A549 (cell line): ENCODE data around the gene TNNT2. TPM values are rescaled to one million over a fixed set of nuclear protein-coding genes. Genes with fewer than 3 reads are reported as not detected.
A peak's percentile ranks its signal among the peaks of the same experiment; 100 is the strongest.

Experiments used
- ATAC-seq, 2 experiments: fragments of 200-7000 bp in 1 of 2; fragments of >200 bp in 1 of 2; cut with Nextera tagmentation in 1 of 2; cut with Tn5 transposase in 1 of 2; 3 replicates each; pipeline versions ENCODE4 v1.8.0 to v1.9.1; 2018 to 2020; ENCODE audit warnings: mild to moderate bottlenecking in 1 of 2, moderate library complexity in 1 of 2
- CTCF ChIA-PET: fragments of 300-600 bp; sonication (Branson Sonifier 250); formaldehyde crosslinking; extraction: SDS; loops from one replicate; lab custom pipeline; 2021; ENCODE audit warnings: antibody characterized with exemption, inconsistent platforms; lab: Yijun Ruan, JAX
- POLR2A ChIA-PET: fragments of 350-600 bp; formaldehyde crosslinking; extraction: SDS; loops from one replicate; lab custom pipeline; 2021; ENCODE audit warnings: antibody characterized with exemption, inconsistent platforms; lab: Yijun Ruan, JAX
- DNase-seq, 2 experiments: peaks; one replicate each; pipeline versions ENCODE4 v3.0.0 to v3.0.0-alpha.2; 2011 to 2016; ENCODE audit warnings: low read depth in 1 of 2, low spot score in 1 of 2
- FAIRE-seq: peaks from 2 replicates; lab custom pipeline; 2011; peaks lifted over from hg19 to GRCh38; lab: Jason Lieb, UNC
- H3K27ac ChIP-seq, 2 experiments: fragments of >200 bp; sonication (Bioruptor Twin); formaldehyde crosslinking; 3 replicates each; pipeline ENCODE4 v1.5.1; 2016 to 2017
- H3K4me1 ChIP-seq: fragments of >200 bp; sonication (Bioruptor Twin); formaldehyde crosslinking; 3 replicates; pipeline ENCODE4 v1.6.1; 2016
- H3K4me2 ChIP-seq: fragments of >200 bp; sonication (Bioruptor Twin); formaldehyde crosslinking; 3 replicates; pipeline ENCODE4 v1.6.1; 2016
- H3K4me3 ChIP-seq: fragments of >200 bp; sonication (Bioruptor Twin); formaldehyde crosslinking; 3 replicates; pipeline ENCODE4 v1.5.1; 2016
- H3K9me3 ChIP-seq: fragments of >200 bp; sonication (Bioruptor Twin); formaldehyde crosslinking; 3 replicates; pipeline ENCODE4 v1.6.1; 2016
- BCL3 ChIP-seq: fragments of >200 bp; sonication (Bioruptor Twin); formaldehyde crosslinking; IDR thresholded peaks from 3 replicates; pipeline ENCODE4 v1.6.1; 2016
- BHLHE40 ChIP-seq: IDR thresholded peaks from 2 replicates; pipeline ENCODE4 v1.6.1; 2012; ENCODE audit warnings: low read depth, low read length, inconsistent platforms
- CBX2 ChIP-seq: fragments of 200-600 bp; sonication (generic); IDR thresholded peaks from 2 replicates; pipeline ENCODE4 v1.6.1; 2016; ENCODE audit warnings: low read depth, mild to moderate bottlenecking, borderline replicate concordance
- CEBPB ChIP-seq, 2 experiments: fragments of >200 bp in 1 of 2; sonication (Bioruptor Twin) in 1 of 2; formaldehyde crosslinking in 1 of 2; IDR thresholded peaks; 2 replicates each; pipeline ENCODE4 v1.6.1; 2012 to 2016
- CHD2 ChIP-seq: fragments of 150-350 bp; IDR thresholded peaks from 2 replicates; pipeline ENCODE4 v1.6.1; 2014; ENCODE audit warnings: low read length; ENCODE audit not compliant: partially characterized antibody
- CHD4 ChIP-seq: fragments of 200-600 bp; sonication (generic); IDR thresholded peaks from 2 replicates; pipeline ENCODE4 v1.6.1; 2016; ENCODE audit warnings: antibody characterized with exemption, mild to moderate bottlenecking, borderline replicate concordance
- EHMT2 ChIP-seq: fragments of 200-600 bp; sonication (generic); IDR thresholded peaks from 2 replicates; pipeline ENCODE4 v1.6.1; 2016; ENCODE audit warnings: antibody characterized with exemption, low read depth, mild to moderate bottlenecking, moderate library complexity
- ELK1 ChIP-seq: fragments of 150-350 bp; IDR thresholded peaks from 2 replicates; pipeline ENCODE4 v1.6.1; 2014; ENCODE audit warnings: low read depth, mild to moderate bottlenecking, low read length
- ESRRA ChIP-seq: fragments of 150-350 bp; IDR thresholded peaks from 2 replicates; pipeline ENCODE4 v1.6.1; 2014; ENCODE audit warnings: mild to moderate bottlenecking, low read length, borderline replicate concordance
- FOSB ChIP-seq: fragments of 250-450 bp; sonication (Bioruptor Pico); IDR thresholded peaks from 2 replicates; pipeline ENCODE4 v1.5.0; 2020; ENCODE audit warnings: mild to moderate bottlenecking, moderate library complexity
- FOSL2 ChIP-seq, 2 experiments: fragments of 450-650 bp in 1 of 2; fragments of >200 bp in 1 of 2; sonication (Bioruptor Twin) in 1 of 2; formaldehyde crosslinking; IDR thresholded peaks; 2 replicates each; pipeline versions ENCODE4 v1.5.0 to v1.6.1; 2016 to 2020; ENCODE audit warnings: mild to moderate bottlenecking in 1 of 2, moderate library complexity in 1 of 2
- GATA3 ChIP-seq: IDR thresholded peaks from 2 replicates; pipeline ENCODE4 v1.6.1; 2012; ENCODE audit warnings: borderline replicate concordance
- HOXB13 ChIP-seq: fragments of 250-450 bp; sonication (Bioruptor Pico); IDR thresholded peaks from 2 replicates; pipeline ENCODE4 v1.5.0; 2020; ENCODE audit warnings: low read depth, mild to moderate bottlenecking, moderate library complexity
- KDM1A ChIP-seq: fragments of 200-600 bp; sonication (generic); IDR thresholded peaks from 2 replicates; pipeline ENCODE4 v1.6.1; 2016; ENCODE audit warnings: low read depth, mild to moderate bottlenecking
- KDM5A ChIP-seq: fragments of 200-600 bp; sonication (generic); IDR thresholded peaks from 2 replicates; pipeline ENCODE4 v1.6.1; 2016; ENCODE audit warnings: antibody characterized with exemption, mild to moderate bottlenecking
- MAFK ChIP-seq: fragments of 450-650 bp; IDR thresholded peaks from 2 replicates; pipeline ENCODE4 v1.6.1; 2014; ENCODE audit not compliant: partially characterized antibody
- MAX ChIP-seq: IDR thresholded peaks from 2 replicates; pipeline ENCODE4 v1.6.1; 2012
- MYC ChIP-seq: IDR thresholded peaks from 2 replicates; pipeline ENCODE4 v1.6.1; 2012; ENCODE audit warnings: mild to moderate bottlenecking, inconsistent platforms, low read length, improper control_type of control experiment, borderline replicate concordance
- PBX3 ChIP-seq: IDR thresholded peaks from 2 replicates; pipeline ENCODE4 v1.6.1; 2012
- PHF8 ChIP-seq: fragments of 200-600 bp; sonication (generic); IDR thresholded peaks from 2 replicates; pipeline ENCODE4 v1.6.1; 2016; ENCODE audit warnings: low read depth, mild to moderate bottlenecking, antibody characterized with exemption, moderate library complexity, borderline replicate concordance
- RAD21 ChIP-seq, 2 experiments: fragments of >200 bp in 1 of 2; sonication (Bioruptor Twin) in 1 of 2; formaldehyde crosslinking in 1 of 2; IDR thresholded peaks in 1 of 2; conservative IDR thresholded peaks in 1 of 2; 2 replicates in 1 of 2; 3 replicates in 1 of 2; pipeline ENCODE4 v1.6.1; 2012 to 2018; ENCODE audit warnings: inconsistent platforms in 1 of 2
- RCOR1 ChIP-seq: fragments of 150-350 bp; IDR thresholded peaks from 2 replicates; pipeline ENCODE4 v1.6.1; 2014; ENCODE audit warnings: antibody characterized with exemption, low read length, low read depth
- RFX5 ChIP-seq: fragments of 450-650 bp; IDR thresholded peaks from 2 replicates; pipeline ENCODE4 v1.7.1; 2014; ENCODE audit warnings: antibody characterized with exemption, mild to moderate bottlenecking, moderate library complexity
- SMC3 ChIP-seq: fragments of >200 bp; sonication (Bioruptor Twin); formaldehyde crosslinking; IDR thresholded peaks from 3 replicates; pipeline ENCODE4 v1.6.1; 2018; ENCODE audit warnings: inconsistent platforms
- SREBF2 ChIP-seq: fragments of 450-650 bp; IDR thresholded peaks from 2 replicates; pipeline ENCODE4 v1.6.1; 2014; ENCODE audit warnings: mild to moderate bottlenecking, moderate library complexity
- TFCP2L1 ChIP-seq: fragments of 250-450 bp; sonication (Bioruptor Pico); IDR thresholded peaks from 2 replicates; pipeline ENCODE4 v1.5.0; 2021; ENCODE audit warnings: mild to moderate bottlenecking
- TP53 ChIP-seq: fragments of 250-450 bp; sonication (Bioruptor Pico); IDR thresholded peaks from 2 replicates; pipeline ENCODE4 v1.5.0; 2021; ENCODE audit warnings: mild to moderate bottlenecking, moderate library complexity
- ZFP36 ChIP-seq: fragments of 450-650 bp; IDR thresholded peaks from 2 replicates; pipeline ENCODE4 v1.6.1; 2014; ENCODE audit warnings: borderline replicate concordance; ENCODE audit not compliant: partially characterized antibody
- ZNF302 ChIP-seq: fragments of 250-450 bp; sonication (Bioruptor Pico); IDR thresholded peaks from 2 replicates; pipeline ENCODE4 v1.9.0; 2021; ENCODE audit warnings: inconsistent platforms, mild to moderate bottlenecking, moderate library complexity
- WGBS: methylation state at CpG from one replicate; pipeline ENCODE4 v1.1.6; 2017; ENCODE audit errors: missing lambda C conversion rate; 5-methylcytosine and 5-hydroxymethylcytosine counted together
- polyA plus RNA-seq, 4 experiments: library from polyadenylated mRNA; depleted of rRNA in 3 of 4; stranded (reverse); fragments of >200 nt; fragmentation: RNase III in 1 of 4; extraction: RNeasy Plus Mini Kit Qiagen cat#74134 plus additional on column Dnase treatment in 1 of 4; gene quantifications; 2 replicates in 3 of 4; 3 replicates in 1 of 4; pipeline ENCODE4 v1.2.3, GENCODE V29; 2011 to 2017
- TF ChIP-seq, protein P1 (sequence below): fragments of >200 bp; sonication (Bioruptor Twin); formaldehyde crosslinking; IDR thresholded peaks from 3 replicates; pipeline ENCODE4 v1.5.1; 2016

TNNT2 gene
- polyA plus RNA-seq, 2 of the 4 experiments (the other 2 are of a cell fraction): 0.09 TPM; not detected in 1

- no peak overlapping the region for H3K4me3 ChIP-seq
- H3K9me3 ChIP-seq: no peaks in the 10 kb centered on the region
- H3K4me2 ChIP-seq: no peak overlapping the region
- ChIA-PET CTCF (interaction anchor here (0.7 to 15.0 kb wide), 6 partner anchors 14 to 149 kb away, joined by 3 to 334 read pairs (median 9); no protein-coding TSS in a partner anchor), POLR2A (no interaction called here)
- WGBS: 25% methylated on average over 1 of the region's 1 CpG
- H3K4me1 ChIP-seq: peaks cover 75% of the 10 kb centered on the region
- no peak for TF ChIP-seq SREBF2
- TF ChIP-seq HOXB13 (CRISPR knock-in tag): no peak
- TF ChIP-seq ZFP36: no peak
- TF ChIP-seq CHD4: no peak
- no peak for TF ChIP-seq CEBPB (IDR thresholded peaks at IDR 0.05)
- no peak for TF ChIP-seq CBX2
- no peak for TF ChIP-seq KDM1A
- no peak for TF ChIP-seq PBX3
- TF ChIP-seq FOSB (CRISPR knock-in tag): no peak
- TF ChIP-seq GATA3: no peak
- TF ChIP-seq RCOR1: no peak
- no peak for TF ChIP-seq EHMT2
- TF ChIP-seq MYC: no peak
- TF ChIP-seq BCL3: no peak
- TF ChIP-seq MAX: no peak
- TF ChIP-seq, protein P1, sequence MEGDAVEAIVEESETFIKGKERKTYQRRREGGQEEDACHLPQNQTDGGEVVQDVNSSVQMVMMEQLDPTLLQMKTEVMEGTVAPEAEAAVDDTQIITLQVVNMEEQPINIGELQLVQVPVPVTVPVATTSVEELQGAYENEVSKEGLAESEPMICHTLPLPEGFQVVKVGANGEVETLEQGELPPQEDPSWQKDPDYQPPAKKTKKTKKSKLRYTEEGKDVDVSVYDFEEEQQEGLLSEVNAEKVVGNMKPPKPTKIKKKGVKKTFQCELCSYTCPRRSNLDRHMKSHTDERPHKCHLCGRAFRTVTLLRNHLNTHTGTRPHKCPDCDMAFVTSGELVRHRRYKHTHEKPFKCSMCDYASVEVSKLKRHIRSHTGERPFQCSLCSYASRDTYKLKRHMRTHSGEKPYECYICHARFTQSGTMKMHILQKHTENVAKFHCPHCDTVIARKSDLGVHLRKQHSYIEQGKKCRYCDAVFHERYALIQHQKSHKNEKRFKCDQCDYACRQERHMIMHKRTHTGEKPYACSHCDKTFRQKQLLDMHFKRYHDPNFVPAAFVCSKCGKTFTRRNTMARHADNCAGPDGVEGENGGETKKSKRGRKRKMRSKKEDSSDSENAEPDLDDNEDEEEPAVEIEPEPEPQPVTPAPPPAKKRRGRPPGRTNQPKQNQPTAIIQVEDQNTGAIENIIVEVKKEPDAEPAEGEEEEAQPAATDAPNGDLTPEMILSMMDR: no peak
- peak overlapping the region; percentile 12 to 92; a peak in 4 of 6 replicates for H3K27ac ChIP-seq
- no peak for ATAC-seq
- no peak for FAIRE-seq
- no peak for DNase-seq
Measured at GRCh38 chr1:201403359-201403758, 25.9 kb upstream of the TNNT2 start.

GRCh38 chr1:201401700-201402099 is 24.2 kb upstream of the TNNT2 start:
- Histone ChIP-seq H3K4me3 (no peak overlapping the region), H3K9me3 (no peaks in the 10 kb centered on the region), H3K27ac (peak overlapping the region in 1 of 2 experiments; percentile 90; a peak in 4 of 6 replicates), H3K4me1 (peaks cover 75% of the 10 kb centered on the region), H3K4me2 (no peak overlapping the region)
- ATAC-seq (no peak), DNase-seq (no peak), FAIRE-seq (no peak)
- CTCF ChIA-PET: interaction anchor here (1.8 to 15.0 kb wide), 4 partner anchors 8 to 40 kb away, joined by 7 to 334 read pairs (median 12); no protein-coding TSS in a partner anchor
- WGBS: 60% methylated on average over 2 of the region's 2 CpGs
- no peak for TF ChIP-seq FOSB (CRISPR knock-in tag)
- no peak for TF ChIP-seq KDM5A
- no peak for TF ChIP-seq BHLHE40
- no peak for TF ChIP-seq EHMT2
- no peak for TF ChIP-seq TP53 (CRISPR knock-in tag)
- no peak for TF ChIP-seq SMC3
- TF ChIP-seq MAFK: no peak
- no peak for TF ChIP-seq ZNF302
- no peak for TF ChIP-seq ELK1
- TF ChIP-seq CHD2: no peak
- no peak for TF ChIP-seq RAD21 (conservative IDR thresholded peaks at IDR 0.05 in 1 of 2, IDR thresholded peaks at IDR 0.05 in 1 of 2)
- TF ChIP-seq ESRRA: no peak
- no peak for TF ChIP-seq TFCP2L1 (CRISPR knock-in tag)
- no peak for TF ChIP-seq RCOR1
- TF ChIP-seq RFX5: no peak
- no peak for TF ChIP-seq FOSL2 (IDR thresholded peaks at IDR 0.05)
- no peak for TF ChIP-seq FOSL2 (CRISPR knock-in tag; IDR thresholded peaks at IDR 0.05)
- TF ChIP-seq PHF8: no peak
- POLR2A ChIA-PET: no interaction called here
